UCSD-AML1 (cell line): ENCODE results near the gene FOXL1.

Experiments used
- DNase-seq: peaks from one replicate; lab custom pipeline; 2025; ENCODE audit not compliant: unreplicated experiment; lab: John Stamatoyannopoulos, UW

Gene FOXL1

DNA sequence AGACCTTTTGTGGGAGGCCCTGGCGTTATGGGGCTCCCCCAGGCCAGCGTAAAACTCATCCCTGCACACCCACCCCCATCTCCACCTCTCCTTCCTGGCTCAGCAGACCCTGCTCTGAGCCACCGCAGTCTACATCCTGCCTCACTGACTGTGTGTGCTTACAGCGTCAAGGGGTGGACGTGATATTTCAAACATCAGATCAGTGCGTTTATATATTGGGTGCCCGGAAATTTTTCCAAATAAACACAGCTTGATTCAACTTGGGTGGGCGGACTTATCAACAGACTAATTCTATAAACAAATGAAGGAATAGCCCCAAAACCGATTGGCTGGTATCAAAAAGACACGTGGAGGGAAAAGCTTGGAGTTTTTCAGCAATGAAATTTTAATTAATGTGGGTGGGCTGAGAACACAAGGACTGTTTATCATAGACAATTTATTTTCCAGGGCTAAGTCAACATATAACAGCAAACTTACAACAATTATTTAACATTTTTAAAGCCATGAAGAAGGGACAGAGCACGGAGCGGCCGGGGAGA is at the start of gene FOXL1:
TSS of gene FOXL1 (plus strand) at position 489 of the 539 bp plus-strand sequence. CDS start 175 bp downstream, outside the sequence.
- no peak for DNase-seq

DNA sequence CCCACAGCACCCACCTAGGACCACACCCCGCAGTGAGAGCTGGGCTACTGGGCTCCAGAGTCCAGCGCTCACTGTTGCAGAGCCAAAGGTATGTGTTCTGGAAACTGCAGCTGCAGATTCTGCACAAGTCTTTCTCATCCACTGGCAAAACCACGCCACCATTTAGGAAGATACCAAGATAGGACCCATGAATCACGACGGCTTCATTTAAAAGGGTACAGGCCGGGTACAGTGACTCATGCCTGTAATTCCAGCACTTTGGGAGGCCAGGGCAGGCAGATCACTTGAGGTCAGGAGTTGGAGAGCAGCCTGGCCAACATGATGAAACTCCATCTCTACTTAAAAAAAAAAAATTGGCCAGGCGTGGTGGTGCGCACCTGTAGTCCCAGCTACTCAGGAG is 49.2 kb upstream of the FOXL1 start:
- DNase-seq: no peak

GRCh38 chr16:86530251-86531190 is 47.8 kb upstream of the FOXL1 start:
- no peak for DNase-seq

GRCh38 chr16:86531191-86531545 is 47.2 kb upstream of the FOXL1 start:
- no peak for DNase-seq

- DNase-seq: no peak
These were observed 46.5 kb upstream of the FOXL1 start for GRCh38 chr16:86531641-86532525.

DNA sequence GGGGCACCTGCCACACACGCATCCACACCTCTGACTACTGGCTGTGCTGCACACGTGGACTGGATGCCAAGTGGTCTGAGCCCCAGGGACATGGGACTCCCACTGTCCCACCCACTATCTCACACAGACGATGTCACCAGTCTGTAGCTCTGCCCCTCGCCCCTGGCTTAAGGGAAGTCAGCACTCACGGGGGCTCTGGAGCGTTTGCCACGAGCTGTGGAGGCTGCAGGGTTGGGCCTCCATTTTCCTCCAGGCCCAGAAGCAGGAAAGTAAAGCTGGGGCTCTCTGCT is 45.9 kb upstream of the FOXL1 start:
- DNase-seq: no peak

- DNase-seq: no peak
These were observed 45.3 kb upstream of the FOXL1 start for GRCh38 chr16:86533076-86533475.

GRCh38 chr16:86533767-86534351 is 44.5 kb upstream of the FOXL1 start:
- no peak for DNase-seq

GRCh38 chr16:86534779-86535615 is 43.4 kb upstream of the FOXL1 start:
- DNase-seq: no peak

- no peak for DNase-seq
These were observed 41.7 kb upstream of the FOXL1 start for GRCh38 chr16:86536621-86537020.

DNA sequence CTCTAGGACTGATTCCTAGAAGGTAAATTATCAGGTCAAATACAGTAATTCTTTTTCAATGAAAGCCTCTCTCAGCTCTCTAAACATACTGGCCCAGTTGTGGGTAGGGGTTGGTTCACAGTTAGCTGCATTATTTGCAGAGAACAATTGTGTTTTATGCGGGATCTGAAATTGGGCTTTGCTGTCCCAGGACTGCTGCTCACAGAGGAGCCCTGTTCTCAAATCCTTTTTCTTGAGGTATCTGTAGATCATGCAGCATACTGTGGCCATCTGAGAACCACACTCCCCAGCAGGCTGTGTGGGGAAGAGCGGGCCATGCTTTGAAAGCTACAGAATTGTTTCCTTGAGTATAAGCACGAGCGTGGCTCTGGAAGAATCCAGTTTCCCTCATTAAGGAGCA is 40.9 kb upstream of the FOXL1 start:
- DNase-seq: no peak

DNA sequence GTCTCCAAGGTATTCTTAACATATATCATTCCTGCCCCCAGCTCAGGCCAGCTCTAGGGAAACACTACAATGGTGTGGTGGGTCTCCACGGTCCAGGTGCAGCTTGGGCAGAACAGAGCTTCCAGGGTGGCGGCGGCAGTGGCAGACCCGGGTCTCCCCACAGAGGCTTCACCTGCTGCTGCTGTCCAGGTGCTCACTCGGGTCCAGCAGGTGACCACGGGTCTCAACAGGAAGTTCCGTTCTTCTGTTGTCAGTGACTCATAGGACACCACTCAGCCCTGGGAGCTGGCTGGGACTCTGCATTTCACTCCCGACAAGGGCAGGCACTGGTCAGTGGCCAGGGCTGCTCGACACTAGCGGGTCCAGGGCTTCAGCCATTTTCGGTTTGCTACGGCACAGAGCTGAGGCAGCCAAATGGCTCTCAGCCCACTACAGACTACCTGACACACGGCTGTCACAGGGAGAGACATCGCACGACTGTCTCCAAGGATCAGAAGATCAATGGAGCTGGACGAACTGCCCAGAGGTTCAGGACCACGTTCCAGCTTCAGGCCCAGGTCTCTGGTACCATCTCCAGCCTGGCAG is 40.1 kb upstream of the FOXL1 start:
- DNase-seq: no peak

DNA sequence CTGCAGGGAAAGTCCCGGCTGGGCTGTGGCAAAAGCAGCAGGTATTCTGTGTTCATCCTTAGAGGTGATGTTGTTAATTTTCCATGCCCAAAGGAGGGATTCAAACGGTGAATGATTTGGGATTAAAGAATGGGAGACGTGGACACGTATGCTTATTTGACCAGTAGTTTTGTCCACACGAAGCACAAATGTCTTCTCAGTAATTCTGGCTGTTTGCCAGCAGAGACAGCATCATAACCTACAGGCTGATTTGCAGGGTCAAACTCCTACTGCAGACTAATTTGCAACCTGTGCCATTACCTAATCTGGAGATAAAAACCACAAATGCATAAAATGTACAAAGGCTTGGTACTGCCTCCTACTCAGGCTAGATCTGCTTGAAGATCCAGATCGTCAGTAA is 37.5 kb upstream of the FOXL1 start:
- no peak for DNase-seq

DNA sequence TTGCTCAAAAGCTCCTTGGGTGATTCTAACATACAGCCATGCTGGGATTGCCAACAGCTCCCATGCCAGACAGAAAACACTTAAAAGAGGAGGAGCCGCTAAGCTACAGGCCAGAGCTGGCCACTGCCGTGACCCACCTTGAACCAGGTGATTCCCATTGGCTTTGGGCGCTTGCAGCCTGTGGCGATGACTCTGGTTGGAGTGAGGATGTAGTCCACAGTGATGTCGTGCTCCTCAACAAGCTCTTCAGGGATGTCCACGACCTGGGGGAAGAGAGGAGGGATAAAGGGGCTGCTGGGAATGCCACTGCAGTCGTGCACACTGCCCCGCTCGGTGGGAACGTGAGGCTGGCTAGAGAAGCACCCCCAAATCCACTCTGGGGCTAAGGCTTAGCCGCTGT is 36.8 kb upstream of the FOXL1 start:
- no peak for DNase-seq

DNA sequence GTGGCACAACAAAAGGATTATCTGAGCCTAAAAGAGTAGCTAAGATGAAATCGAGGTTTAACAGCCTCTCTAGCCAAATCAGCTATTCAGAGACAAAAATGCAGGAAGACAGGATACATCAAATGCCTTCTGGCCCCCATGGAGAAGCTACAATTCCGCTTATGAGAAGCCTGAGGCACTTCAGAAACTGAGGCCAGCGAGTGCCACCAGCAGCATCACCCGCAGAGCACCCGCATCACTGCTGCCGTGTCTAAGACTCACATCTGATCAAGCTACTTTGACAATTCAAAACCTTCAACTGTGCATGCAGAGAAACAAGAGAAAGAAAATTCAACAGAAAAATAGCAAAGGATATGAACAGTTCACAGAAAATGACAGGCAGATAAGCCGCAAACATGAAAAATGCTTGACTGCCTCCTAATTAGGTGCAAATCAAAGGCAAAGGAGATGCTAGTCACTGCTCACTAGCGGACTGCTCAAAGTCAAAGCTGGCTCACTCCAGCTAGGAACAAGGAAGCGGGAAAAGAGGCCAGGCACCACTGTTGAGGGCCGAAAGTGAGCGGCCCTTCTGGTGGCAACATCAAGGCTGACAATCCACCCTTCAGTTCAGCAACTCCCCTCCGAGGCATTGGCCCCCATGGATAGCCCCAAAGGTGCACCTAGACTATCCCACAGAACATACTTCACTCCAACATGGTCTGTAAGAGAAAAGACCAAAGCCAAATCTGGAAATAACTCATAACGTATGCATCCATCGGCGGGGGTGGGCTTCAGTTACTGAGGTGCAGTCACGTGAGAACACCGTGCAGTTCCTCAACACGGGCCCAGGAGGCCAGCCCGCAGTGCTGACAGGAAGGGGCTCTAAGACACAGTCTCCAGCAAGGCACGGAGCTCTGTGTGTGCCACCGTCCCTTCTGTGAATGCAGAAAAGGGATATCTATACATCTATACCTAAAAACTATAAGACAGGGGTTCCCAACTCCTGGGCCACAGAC is 35.3 kb upstream of the FOXL1 start:
- no peak for DNase-seq

GRCh38 chr16:86545481-86545880 is 32.9 kb upstream of the FOXL1 start:
- no peak for DNase-seq

GRCh38 chr16:86545954-86546637 is 32.3 kb upstream of the FOXL1 start:
- DNase-seq: no peak

DNA sequence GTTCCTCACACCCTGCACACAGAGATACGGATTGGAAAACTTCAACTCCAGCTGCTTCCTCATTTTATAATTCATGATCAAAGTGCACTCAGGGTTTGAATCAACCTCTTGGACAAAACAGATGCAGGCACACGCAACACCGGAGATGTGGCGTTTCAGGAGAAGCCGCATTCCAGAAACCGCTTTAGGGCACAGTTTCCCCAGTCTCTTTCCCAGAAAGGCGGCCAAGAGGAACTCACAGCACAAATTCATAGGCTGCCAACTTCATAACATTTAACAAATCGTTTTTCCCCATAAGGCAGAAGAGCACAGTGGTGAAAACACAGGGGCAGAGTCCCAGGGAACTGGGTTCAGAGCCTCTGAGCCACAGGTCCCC is 31.7 kb upstream of the FOXL1 start:
- DNase-seq: no peak

DNA sequence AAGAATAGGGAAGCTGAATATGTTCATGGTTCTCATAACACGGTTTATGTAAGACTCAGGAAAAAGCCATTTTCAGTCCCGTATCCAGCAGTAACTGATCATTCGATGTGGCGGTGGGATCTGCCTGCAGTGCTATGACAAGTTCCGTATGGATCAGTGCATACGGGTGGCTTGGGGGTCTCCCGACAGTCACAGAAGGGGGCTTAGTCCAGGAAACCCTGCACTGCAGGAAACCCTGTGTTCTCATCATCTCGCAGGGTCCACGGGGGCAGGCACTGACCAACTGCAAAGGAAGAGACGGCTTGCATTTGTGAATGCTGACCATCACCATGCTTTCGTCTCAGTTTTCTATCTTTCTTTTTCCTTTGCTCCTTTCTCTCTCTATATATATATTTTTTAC is 31.1 kb upstream of the FOXL1 start:
- DNase-seq: no peak
